H9 (cell line): ENCODE results near the gene DAAM1. TPM values are rescaled to one million over a fixed set of nuclear protein-coding genes. Genes with fewer than 3 reads are reported as not detected.

Source experiments
- DNase-seq: peaks from one replicate; pipeline ENCODE4 v3.0.0-alpha.2; 2017
- H2AFZ ChIP-seq: one replicate; pipeline ENCODE4 v1.6.1; 2013; ENCODE audit warnings: mild to moderate bottlenecking, low read length, control low read depth, moderate library complexity
- H2AK5ac ChIP-seq: 2 replicates; pipeline ENCODE4 v1.6.1; 2013; ENCODE audit warnings: low read length, control low read depth, mixed read lengths; ENCODE audit not compliant: insufficient read length
- H2BK120ac ChIP-seq: one replicate; pipeline ENCODE4 v1.6.1; 2013; ENCODE audit warnings: low read depth, mild to moderate bottlenecking, low read length, control low read depth, inconsistent platforms; ENCODE audit not compliant: poor library complexity, severe bottlenecking
- H2BK12ac ChIP-seq: 2 replicates; pipeline ENCODE4 v1.6.1; 2013; ENCODE audit warnings: low read length, control low read depth, mixed read lengths, low read depth; ENCODE audit not compliant: insufficient read length
- H2BK15ac ChIP-seq: 2 replicates; pipeline ENCODE4 v1.6.1; 2013; ENCODE audit warnings: low read depth, low read length, control low read depth
- H2BK20ac ChIP-seq: one replicate; pipeline ENCODE4 v1.6.1; 2013; ENCODE audit warnings: low read depth, mild to moderate bottlenecking, low read length, control low read depth, inconsistent platforms; ENCODE audit not compliant: poor library complexity, severe bottlenecking
- H2BK5ac ChIP-seq: 2 replicates; pipeline ENCODE4 v1.6.1; 2013; ENCODE audit warnings: low read length, control low read depth, mixed read lengths; ENCODE audit not compliant: insufficient read length
- H3K14ac ChIP-seq: 2 replicates; pipeline ENCODE4 v1.6.1; 2013; ENCODE audit warnings: low read length, control low read depth; ENCODE audit not compliant: insufficient read depth
- H3K18ac ChIP-seq: 2 replicates; pipeline ENCODE4 v1.6.1; 2013; ENCODE audit warnings: low read depth, mild to moderate bottlenecking, mixed read lengths, low read length, control low read depth; ENCODE audit not compliant: insufficient read length
- H3K23ac ChIP-seq: 2 replicates; pipeline ENCODE4 v1.6.1; 2013; ENCODE audit warnings: low read length, control low read depth, mixed read lengths, low read depth; ENCODE audit not compliant: insufficient read length
- H3K23me2 ChIP-seq: 2 replicates; pipeline ENCODE4 v1.6.1; 2013; ENCODE audit warnings: low read depth, mild to moderate bottlenecking, mixed read lengths, low read length, control low read depth; ENCODE audit not compliant: insufficient read length, poor library complexity, severe bottlenecking
- H3K27ac ChIP-seq: 2 replicates; pipeline ENCODE4 v1.5.1; 2013; ENCODE audit warnings: low read length, control low read depth, mixed read lengths, low read depth; ENCODE audit not compliant: insufficient read length
- H3K27me3 ChIP-seq: 2 replicates; pipeline ENCODE4 v1.6.1; 2013; ENCODE audit warnings: low read length, control low read depth, inconsistent platforms; ENCODE audit not compliant: insufficient read depth
- H3K4ac ChIP-seq: 2 replicates; pipeline ENCODE4 v1.6.1; 2013; ENCODE audit warnings: low read depth, mild to moderate bottlenecking, control low read depth, inconsistent platforms, low read length, moderate library complexity
- H3K4me1 ChIP-seq: 2 replicates; pipeline ENCODE4 v1.6.1; 2013; ENCODE audit warnings: low read length, control low read depth, inconsistent platforms; ENCODE audit not compliant: insufficient read depth
- H3K4me2 ChIP-seq: 2 replicates; pipeline ENCODE4 v1.6.1; 2013; ENCODE audit warnings: low read length, control low read depth, mixed read lengths; ENCODE audit not compliant: insufficient read length, insufficient read depth
- H3K56ac ChIP-seq: 2 replicates; pipeline ENCODE4 v1.6.1; 2013; ENCODE audit warnings: low read depth, mild to moderate bottlenecking, mixed read lengths, low read length, control low read depth; ENCODE audit not compliant: insufficient read length
- H3K79me1 ChIP-seq: 2 replicates; pipeline ENCODE4 v1.6.1; 2013; ENCODE audit warnings: low read depth, mild to moderate bottlenecking, moderate library complexity, low read length, control low read depth, inconsistent platforms; ENCODE audit not compliant: insufficient read depth, poor library complexity, severe bottlenecking
- H3K79me2 ChIP-seq: 2 replicates; pipeline ENCODE4 v1.6.1; 2013; ENCODE audit warnings: low read length, control low read depth, inconsistent platforms; ENCODE audit not compliant: insufficient read depth
- H3K9ac ChIP-seq: 2 replicates; pipeline ENCODE4 v1.6.1; 2013; ENCODE audit warnings: low read length, control low read depth, mixed read lengths; ENCODE audit not compliant: insufficient read length; ENCODE audit errors: extremely low read depth
- H3K9me3 ChIP-seq: one replicate; pipeline ENCODE4 v1.6.1; 2013; ENCODE audit warnings: low read depth, low read length, inconsistent platforms; ENCODE audit not compliant: control insufficient read depth
- H3T11ph ChIP-seq: one replicate; pipeline ENCODE4 v1.6.1; 2013; ENCODE audit warnings: mild to moderate bottlenecking, low read length, control low read depth, inconsistent platforms
- H4K20me1 ChIP-seq: one replicate; pipeline ENCODE4 v1.6.1; 2013; ENCODE audit not compliant: control insufficient read depth, insufficient read length, insufficient read depth
- H4K5ac ChIP-seq: 2 replicates; pipeline ENCODE4 v1.6.1; 2013; ENCODE audit warnings: low read depth, mild to moderate bottlenecking, mixed read lengths, low read length, control low read depth; ENCODE audit not compliant: insufficient read length
- H4K8ac ChIP-seq: replicated peaks from 2 replicates; pipeline ENCODE4 v1.6.1; 2013; ENCODE audit warnings: low read length, control low read depth, mixed read lengths, low read depth; ENCODE audit not compliant: insufficient read length
- H4K91ac ChIP-seq: 2 replicates; pipeline ENCODE4 v1.6.1; 2013; ENCODE audit warnings: low read depth, mild to moderate bottlenecking, moderate library complexity, mixed read lengths, low read length, control low read depth; ENCODE audit not compliant: insufficient read length
- H3K27ac Mint-ChIP-seq, 3 experiments: 2 replicates in 2 of 3; 3 replicates in 1 of 3; pipeline ENCODE4 v1.8.0; 2020 to 2021; ENCODE audit warnings: mixed read lengths in 3 of 3, mild to moderate bottlenecking in 1 of 3, moderate library complexity in 1 of 3
- H3K27me3 Mint-ChIP-seq: 2 replicates; pipeline ENCODE4 v1.8.0; 2021; ENCODE audit warnings: low read depth, mild to moderate bottlenecking, moderate library complexity, mixed read lengths
- H3K36me3 Mint-ChIP-seq, 3 experiments: 2 replicates in 2 of 3; 3 replicates in 1 of 3; pipeline ENCODE4 v1.8.0; 2020 to 2021; ENCODE audit warnings: low read depth in 3 of 3, mixed read lengths in 3 of 3; ENCODE audit not compliant: insufficient read depth in 1 of 3
- H3K4me1 Mint-ChIP-seq, 2 experiments: 2 replicates each; pipeline ENCODE4 v1.8.0; 2020; ENCODE audit warnings: mixed read lengths in 2 of 2
- H3K4me3 Mint-ChIP-seq, 2 experiments: 2 replicates in 1 of 2; 3 replicates in 1 of 2; pipeline ENCODE4 v1.8.0; 2020 to 2021; ENCODE audit warnings: mild to moderate bottlenecking in 2 of 2, mixed read lengths in 2 of 2, moderate library complexity in 1 of 2
- H3K9me3 Mint-ChIP-seq, 2 experiments: 2 replicates in 1 of 2; 3 replicates in 1 of 2; pipeline ENCODE4 v1.8.0; 2020; ENCODE audit warnings: mild to moderate bottlenecking in 2 of 2, mixed read lengths in 2 of 2, moderate library complexity in 1 of 2
- CTCF ChIP-seq: fragments of 200-600 bp; sonication (generic); conservative IDR thresholded peaks from 3 replicates; pipeline ENCODE4 v1.8.0; 2021; ENCODE audit warnings: antibody characterized with exemption, mild to moderate bottlenecking
- WGBS: extraction: QIAGEN DNeasy Blood & Tissue Kit; methylation state at CpG from one replicate; pipeline ENCODE4 v1.1.7; 2013; ENCODE audit warnings: missing lambda C conversion rate, low lambda C conversion rate, mixed read lengths; ENCODE audit not compliant: insufficient read length; ENCODE audit errors: extremely low coverage; 5-methylcytosine and 5-hydroxymethylcytosine counted together
- total RNA-seq: library from RNA; stranded (reverse); gene quantifications from 2 replicates; pipeline ENCODE4 v1.2.1, GENCODE V29; 2021

DAAM1 gene
- total RNA-seq, 1 experiment from 2014 or later, result 19.5 TPM

GRCh38 chr14:59377491-59377890 lies 189.0 kb downstream of the DAAM1 start:
- H3K18ac ChIP-seq, result no peak overlapping the region
- H3K4me1 Mint-ChIP-seq, result peaks cover 5 to 6% of the 10 kb centered on the region in 2 experiments
- H3K9ac ChIP-seq, result no peak overlapping the region
- H3K56ac ChIP-seq, result no peak overlapping the region
- H3K79me1 ChIP-seq, result no peaks in the 10 kb centered on the region
- no peaks in the 10 kb centered on the region for H3K27me3 ChIP-seq
- H3K79me2 ChIP-seq, result no peaks in the 10 kb centered on the region
- H4K5ac ChIP-seq, result no peak overlapping the region
- H2BK12ac ChIP-seq, result no peak overlapping the region
- no peak overlapping the region for H3K4ac ChIP-seq
- H2BK20ac ChIP-seq, result no peak overlapping the region
- no peak overlapping the region for H3K23ac ChIP-seq
- H2BK15ac ChIP-seq, result no peak overlapping the region
- no peak overlapping the region for H2AFZ ChIP-seq
- H3K4me1 ChIP-seq, result no peaks in the 10 kb centered on the region
- H3T11ph ChIP-seq, result no peak overlapping the region
- WGBS, result no CpG with 5 or more reads among the region's 3 CpGs
- no peak overlapping the region for H2BK5ac ChIP-seq
- no peak overlapping the region for H3K27ac ChIP-seq
- no peak overlapping the region for H3K4me3 Mint-ChIP-seq
- no peak for DNase-seq
- TF ChIP-seq CTCF, result no peak
- no peak overlapping the region for H3K4me2 ChIP-seq
- H3K9me3 Mint-ChIP-seq, result no peaks in the 10 kb centered on the region; a peak in 1 of 5 replicates
- H3K36me3 Mint-ChIP-seq, result no peaks in the 10 kb centered on the region
- H2BK120ac ChIP-seq, result no peak overlapping the region
- no peak overlapping the region for H4K8ac ChIP-seq
- no peak overlapping the region for H3K27ac Mint-ChIP-seq
- no peak overlapping the region for H4K91ac ChIP-seq
- H3K27me3 Mint-ChIP-seq, result no peaks in the 10 kb centered on the region
- H3K9me3 ChIP-seq, result no peaks in the 10 kb centered on the region
- no peak overlapping the region for H3K14ac ChIP-seq
- H2AK5ac ChIP-seq, result no peak overlapping the region
- no peaks in the 10 kb centered on the region for H3K23me2 ChIP-seq
- no peaks in the 10 kb centered on the region for H4K20me1 ChIP-seq
